Dendritic cell treated with granulocyte-macrophage colony-stimulating factor and Interleukin-4, amounts not matched to agents 40 ng/mL and 50 ng/mL, for 4 days (primary cell): Measurements from ENCODE around the gene NHP2.

Source experiments
- H3K27ac Mint-ChIP-seq: one replicate; pipeline ENCODE4 v1.8.0; 2022; ENCODE audit warnings: mild to moderate bottlenecking, mixed read lengths
- H3K27me3 Mint-ChIP-seq: one replicate; pipeline ENCODE4 v1.8.0; 2022; ENCODE audit warnings: mild to moderate bottlenecking, mixed read lengths
- H3K36me3 Mint-ChIP-seq: one replicate; pipeline ENCODE4 v1.8.0; 2022; ENCODE audit warnings: low read depth, mixed read lengths
- H3K4me1 Mint-ChIP-seq: one replicate; pipeline ENCODE4 v1.8.0; 2022; ENCODE audit warnings: low read depth, mixed read lengths
- H3K4me3 Mint-ChIP-seq: one replicate; pipeline ENCODE4 v1.8.0; 2022; ENCODE audit warnings: mild to moderate bottlenecking, moderate library complexity, mixed read lengths
- H3K9me3 Mint-ChIP-seq: one replicate; pipeline ENCODE4 v1.8.0; 2022; ENCODE audit warnings: mixed read lengths
- intact Hi-C: fragments of 100-400 bp; cut with micrococcal nuclease; formaldehyde crosslinking; loops from one replicate; pipeline ENCODE4 v1.15.0; 2022

The NHP2 gene

GRCh38 chr5:178107756-178108310 lies 45.9 kb downstream of the NHP2 start:
- H3K27ac Mint-ChIP-seq = no peak overlapping the region
- H3K4me3 Mint-ChIP-seq = no peak overlapping the region
- peaks cover 25% of the 10 kb centered on the region for H3K4me1 Mint-ChIP-seq
- intact Hi-C loops = no loop called here
- no peaks in the 10 kb centered on the region for H3K9me3 Mint-ChIP-seq
- peaks cover 62% of the 10 kb centered on the region for H3K27me3 Mint-ChIP-seq
- no peaks in the 10 kb centered on the region for H3K36me3 Mint-ChIP-seq

DNA sequence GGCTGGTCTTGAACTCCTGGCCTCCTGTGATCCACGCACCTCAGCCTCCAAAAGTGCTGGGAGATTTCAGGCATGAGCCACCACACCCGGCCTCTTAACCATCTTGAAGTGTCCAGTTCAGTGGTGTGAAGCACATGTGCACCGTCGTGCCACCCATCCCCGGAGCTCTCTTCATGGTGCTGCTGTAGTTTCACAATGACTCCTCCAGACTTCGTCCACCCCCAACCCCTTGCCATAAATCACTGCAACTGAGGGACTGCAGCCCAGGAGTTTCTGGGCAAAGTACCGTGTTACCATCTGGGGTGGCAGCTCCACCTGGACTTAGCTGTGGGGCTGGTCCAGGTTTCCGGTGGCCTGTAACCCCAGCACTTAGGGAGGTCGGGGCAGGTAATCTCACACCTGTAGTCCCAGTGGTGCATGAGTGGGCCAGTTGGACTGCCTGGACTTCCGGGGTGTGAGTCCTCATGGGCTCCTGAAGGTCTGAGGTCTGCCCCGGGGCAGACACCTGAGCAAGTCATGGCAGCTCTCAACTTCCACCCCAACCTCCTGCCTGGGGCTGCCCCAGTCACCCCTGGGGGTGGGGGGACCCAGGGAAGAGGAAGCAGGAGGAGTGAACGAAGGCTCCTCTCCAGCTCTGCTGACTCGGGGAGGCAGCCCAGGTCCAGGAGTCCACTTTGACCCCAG lies 47.0 kb downstream of the NHP2 start:
- Mint-ChIP-seq H3K27me3 (peaks cover 55% of the 10 kb centered on the region), H3K36me3 (no peaks in the 10 kb centered on the region), H3K4me3 (no peak overlapping the region), H3K27ac (no peak overlapping the region), H3K9me3 (no peaks in the 10 kb centered on the region), H3K4me1 (peaks cover 24% of the 10 kb centered on the region)
- intact Hi-C loops = no loop called here

DNA sequence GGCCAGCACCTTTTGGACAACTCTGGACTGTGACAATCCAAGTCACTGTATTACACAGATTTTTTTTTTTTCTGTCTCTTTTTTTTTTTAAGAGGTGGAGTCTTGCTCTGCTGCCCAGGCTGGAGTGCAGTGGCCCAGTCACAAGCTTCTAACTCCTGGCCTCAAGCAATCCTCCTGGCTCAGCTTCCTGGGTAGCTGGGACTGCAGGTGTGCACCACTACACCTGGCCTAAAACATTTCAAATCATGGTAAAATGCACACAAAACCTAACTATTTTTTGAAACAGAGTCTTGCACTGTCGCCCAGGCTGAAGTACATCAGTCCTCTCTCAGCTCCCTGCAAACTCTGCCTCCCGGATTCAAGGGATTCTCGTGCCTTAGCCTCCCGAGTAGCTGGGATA lies 47.6 kb downstream of the NHP2 start:
- Mint-ChIP-seq H3K4me1 (peaks cover 24% of the 10 kb centered on the region), H3K4me3 (no peak overlapping the region), H3K27ac (no peak overlapping the region), H3K36me3 (no peaks in the 10 kb centered on the region), H3K27me3 (peaks cover 51% of the 10 kb centered on the region), H3K9me3 (no peaks in the 10 kb centered on the region)
- intact Hi-C loops = no loop called here

DNA sequence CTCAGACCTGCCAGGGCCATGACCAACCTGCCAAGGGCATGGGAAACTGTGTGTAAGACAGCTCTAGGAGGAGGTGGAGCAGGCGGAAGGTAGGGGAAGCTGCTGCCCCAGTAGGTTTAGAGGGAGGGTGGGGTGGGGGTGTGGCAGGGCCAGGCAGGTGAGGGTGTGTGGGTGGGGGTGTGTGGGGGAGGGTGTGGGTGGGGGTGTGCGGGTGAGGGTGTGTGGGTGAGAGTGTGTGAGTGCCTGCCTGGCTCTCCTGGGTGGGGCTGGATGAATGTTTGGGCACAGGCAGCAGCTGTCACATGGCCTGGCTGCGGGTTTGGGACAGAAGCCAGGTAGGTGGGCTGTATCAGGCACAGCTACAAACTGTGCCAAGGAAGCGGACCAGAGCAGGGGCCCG lies 49.2 kb downstream of the NHP2 start:
- Mint-ChIP-seq H3K4me3 (no peak overlapping the region), H3K4me1 (peaks cover 24% of the 10 kb centered on the region), H3K27me3 (peaks cover 39% of the 10 kb centered on the region), H3K27ac (no peak overlapping the region), H3K36me3 (no peaks in the 10 kb centered on the region), H3K9me3 (no peaks in the 10 kb centered on the region)
- intact Hi-C loops = no loop called here

- Mint-ChIP-seq H3K4me1 (peaks cover 16% of the 10 kb centered on the region), H3K27ac (no peak overlapping the region), H3K27me3 (peaks cover 38% of the 10 kb centered on the region), H3K4me3 (no peak overlapping the region), H3K9me3 (no peaks in the 10 kb centered on the region), H3K36me3 (no peaks in the 10 kb centered on the region)
- intact Hi-C loops = no loop called here
Observed at GRCh38 chr5:178103612-178104011, 50.1 kb downstream of the NHP2 start.
